ENCODE results near the gene EGLN3.

DNA sequence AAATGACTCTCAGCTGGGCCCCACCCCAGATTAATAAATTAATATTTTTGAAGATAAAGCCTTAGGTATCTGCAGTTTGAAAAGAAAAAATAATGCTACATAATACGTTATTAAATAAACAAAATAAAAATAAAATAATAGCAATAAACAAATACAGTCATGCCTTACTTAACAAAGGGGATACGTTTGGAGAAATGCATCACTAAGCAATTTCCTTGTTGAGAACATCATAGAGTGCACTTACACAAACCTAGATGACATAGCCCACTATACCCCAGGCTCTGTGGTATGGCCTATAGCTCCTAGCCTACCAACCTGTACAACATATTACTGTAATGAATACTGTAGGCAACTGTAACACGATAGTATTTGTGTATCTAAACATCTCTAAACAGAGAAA lies 7.1 kb upstream of the EGLN3 start:
- TF ChIP-seq EP300 (IDR thresholded peaks at IDR 0.05) = no peak
- TF ChIP-seq, protein P1, sequence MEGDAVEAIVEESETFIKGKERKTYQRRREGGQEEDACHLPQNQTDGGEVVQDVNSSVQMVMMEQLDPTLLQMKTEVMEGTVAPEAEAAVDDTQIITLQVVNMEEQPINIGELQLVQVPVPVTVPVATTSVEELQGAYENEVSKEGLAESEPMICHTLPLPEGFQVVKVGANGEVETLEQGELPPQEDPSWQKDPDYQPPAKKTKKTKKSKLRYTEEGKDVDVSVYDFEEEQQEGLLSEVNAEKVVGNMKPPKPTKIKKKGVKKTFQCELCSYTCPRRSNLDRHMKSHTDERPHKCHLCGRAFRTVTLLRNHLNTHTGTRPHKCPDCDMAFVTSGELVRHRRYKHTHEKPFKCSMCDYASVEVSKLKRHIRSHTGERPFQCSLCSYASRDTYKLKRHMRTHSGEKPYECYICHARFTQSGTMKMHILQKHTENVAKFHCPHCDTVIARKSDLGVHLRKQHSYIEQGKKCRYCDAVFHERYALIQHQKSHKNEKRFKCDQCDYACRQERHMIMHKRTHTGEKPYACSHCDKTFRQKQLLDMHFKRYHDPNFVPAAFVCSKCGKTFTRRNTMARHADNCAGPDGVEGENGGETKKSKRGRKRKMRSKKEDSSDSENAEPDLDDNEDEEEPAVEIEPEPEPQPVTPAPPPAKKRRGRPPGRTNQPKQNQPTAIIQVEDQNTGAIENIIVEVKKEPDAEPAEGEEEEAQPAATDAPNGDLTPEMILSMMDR (IDR thresholded peaks at IDR 0.05) = no peak
